GM18873 (cell line): ENCODE results near the gene WDR7.

Experiments
- ATAC-seq: cut with Tn5 transposase; IDR thresholded peaks from one replicate; pipeline ENCODE4 v1.9.1; 2021; ENCODE audit warnings: mild to moderate bottlenecking, moderate library complexity, moderate number of reproducible peaks; ENCODE audit not compliant: unreplicated experiment, low FRiP score

WDR7 gene

DNA sequence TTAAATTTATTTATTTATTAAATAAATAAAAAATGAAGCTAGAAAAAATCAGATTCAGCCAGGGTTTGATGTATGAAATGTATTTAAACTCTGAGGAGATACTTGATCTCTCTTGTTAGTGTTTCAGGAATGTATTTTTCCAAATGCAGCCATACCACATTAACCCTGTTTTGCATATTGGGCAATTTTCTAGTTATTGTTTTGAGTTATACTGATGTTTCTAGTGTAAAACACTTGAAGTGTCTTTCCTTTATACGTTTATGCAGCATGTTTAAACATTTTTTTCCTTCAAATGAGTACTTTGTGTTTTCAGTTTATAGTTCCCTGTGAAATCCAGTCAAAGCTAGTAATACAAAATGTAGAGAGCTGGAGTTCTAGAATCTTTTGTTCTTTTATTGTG is 69.9 kb downstream of the WDR7 start:
- no peak for ATAC-seq

DNA sequence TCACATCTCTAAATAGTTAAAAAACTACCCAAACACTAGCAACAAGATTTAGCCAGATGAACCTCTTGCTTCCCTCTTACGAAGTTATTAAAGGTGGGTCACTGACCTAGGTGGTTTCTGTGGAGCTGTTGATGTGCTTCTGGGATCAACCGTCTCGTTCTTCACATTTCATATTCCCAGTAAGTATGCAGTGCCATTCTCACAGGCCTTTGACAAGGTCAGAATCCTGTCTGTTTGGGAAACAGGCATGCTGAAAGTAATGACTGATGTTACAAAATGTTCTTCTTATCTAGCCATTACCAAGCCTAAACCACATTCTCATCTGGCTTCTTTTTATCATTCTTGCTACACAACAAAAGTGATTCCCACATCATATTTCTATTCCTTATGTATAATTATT is 70.3 kb downstream of the WDR7 start:
- no peak for ATAC-seq

DNA sequence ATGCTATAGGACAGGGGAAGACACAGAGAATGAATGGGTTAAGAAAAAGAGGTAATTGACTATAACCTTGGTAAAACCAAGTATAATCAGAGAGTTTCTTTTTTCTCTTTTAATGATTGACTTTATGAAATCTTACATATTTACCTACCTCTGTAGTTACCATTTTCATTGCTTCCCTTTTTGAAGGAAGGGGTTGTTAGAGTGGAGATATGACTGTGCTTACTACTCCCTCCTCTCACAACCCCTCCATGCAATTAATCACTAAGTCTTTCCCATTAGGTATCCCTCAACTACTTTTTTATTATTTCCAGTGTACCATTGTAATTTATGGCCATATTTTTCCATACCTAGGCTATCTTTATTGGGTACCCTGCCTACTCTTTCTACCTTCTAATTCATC is 71.4 kb downstream of the WDR7 start:
- ATAC-seq, result no peak

DNA sequence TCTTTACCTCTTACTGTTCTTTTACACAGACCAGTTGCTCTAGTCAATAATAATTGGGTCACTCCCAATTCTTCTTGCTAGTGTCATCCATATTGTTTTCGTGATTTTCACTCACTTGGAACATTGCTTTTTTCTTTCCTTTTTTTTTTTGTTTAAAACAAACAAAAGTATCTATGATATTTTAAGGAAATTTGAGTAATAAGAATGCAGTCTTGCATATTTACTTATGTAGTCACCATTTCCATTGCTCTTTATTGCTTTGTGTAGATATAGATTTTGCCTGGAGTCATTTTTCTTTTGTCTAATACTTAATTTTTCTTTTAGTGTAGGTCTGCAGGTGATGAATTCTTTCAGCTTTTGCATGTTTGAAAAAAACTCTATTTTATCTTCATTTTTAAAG is 71.9 kb downstream of the WDR7 start:
- no peak for ATAC-seq

DNA sequence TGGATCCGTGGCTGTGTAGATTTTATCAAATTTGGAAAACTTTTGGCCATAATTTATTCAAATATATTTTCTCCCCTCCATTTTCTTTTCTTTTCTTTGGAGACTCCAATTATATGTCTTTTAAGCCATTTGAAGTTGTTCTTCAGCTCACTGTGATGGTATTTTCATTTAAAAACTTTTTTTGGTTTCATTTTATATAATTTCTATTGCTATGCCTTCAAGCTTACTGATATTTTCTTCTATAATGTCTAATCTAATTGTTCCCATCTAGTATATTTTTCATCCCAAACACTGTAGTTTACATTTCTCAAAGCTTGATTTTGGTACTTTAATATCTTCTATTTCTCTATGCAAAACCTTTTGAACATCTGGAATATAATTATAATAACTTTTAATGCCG is 72.5 kb downstream of the WDR7 start:
- ATAC-seq, result no peak

DNA sequence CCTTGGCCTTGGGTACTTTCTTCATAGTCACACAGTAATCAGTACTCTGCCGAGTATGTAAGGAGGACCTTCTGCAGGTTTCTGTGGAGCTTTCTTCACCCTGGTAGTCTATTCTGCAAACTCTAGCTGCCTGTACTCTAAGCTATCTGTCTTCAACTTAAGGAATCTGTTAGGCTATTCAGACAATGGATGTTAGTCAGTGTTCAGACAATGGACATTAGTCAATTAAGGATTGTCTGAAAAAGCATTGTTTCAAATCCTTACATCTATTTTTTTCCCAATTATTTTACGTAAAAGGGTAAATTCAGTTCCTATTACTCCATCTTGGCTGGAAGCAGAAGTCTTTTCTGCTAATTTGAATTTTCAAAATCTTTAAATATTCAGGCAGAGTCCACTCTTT is 75.7 kb downstream of the WDR7 start:
- no peak for ATAC-seq

DNA sequence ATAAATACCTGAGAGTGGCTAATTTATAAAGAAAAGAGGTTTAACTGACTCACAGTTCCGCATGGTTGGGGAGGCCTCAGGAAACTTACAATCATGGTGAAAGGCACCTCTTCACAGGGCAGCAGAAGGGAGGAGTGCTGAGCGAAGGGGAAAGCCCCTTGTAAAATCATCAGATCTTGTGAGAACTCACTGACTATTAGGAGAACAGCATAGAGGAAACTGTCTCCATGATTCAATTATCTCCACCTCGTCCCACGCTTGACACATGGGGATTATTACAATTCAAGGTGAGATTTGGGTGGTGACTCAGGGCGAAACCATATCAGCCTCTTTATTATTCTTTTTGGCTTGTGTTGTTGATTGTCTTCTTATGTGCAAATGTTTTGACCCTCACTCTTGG is 76.2 kb downstream of the WDR7 start:
- no peak for ATAC-seq

DNA sequence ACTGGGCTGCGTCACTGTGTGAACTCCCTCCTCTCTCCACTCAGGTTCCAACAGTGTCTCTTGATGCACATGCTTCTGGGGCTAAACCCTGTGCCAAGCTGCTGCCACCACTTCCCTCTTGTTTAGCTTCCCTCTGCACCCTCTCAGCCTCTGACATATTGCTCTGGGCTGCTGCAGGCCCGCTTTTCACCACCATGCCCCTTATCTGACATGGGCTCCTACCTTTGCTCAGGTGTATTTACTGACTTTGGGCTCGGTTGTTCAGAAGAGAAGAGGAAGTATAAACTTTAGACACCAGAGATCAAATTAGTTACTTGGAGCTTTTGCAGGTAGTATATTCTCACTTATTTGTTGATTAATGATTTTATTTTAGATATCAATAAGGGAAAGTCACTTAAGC is 77.6 kb downstream of the WDR7 start:
- no peak for ATAC-seq

DNA sequence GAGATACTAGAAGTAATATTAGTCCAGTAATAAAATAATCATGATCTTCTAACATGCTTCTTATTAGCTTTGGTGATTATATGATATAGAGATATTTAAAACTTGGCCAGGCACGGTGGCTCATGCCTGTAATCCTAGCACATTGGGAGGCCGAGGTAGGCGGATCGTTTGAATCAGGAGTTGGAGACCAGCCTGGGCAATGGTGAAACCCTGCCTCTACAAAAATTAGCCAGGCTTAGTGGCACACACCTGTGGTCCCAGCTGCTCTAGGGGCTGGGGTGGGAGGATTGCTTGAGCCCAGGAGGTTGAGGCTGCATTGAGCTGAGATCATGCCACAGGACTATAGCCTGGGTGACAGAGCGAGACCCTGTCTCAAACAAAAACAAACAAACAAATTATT is 87.0 kb downstream of the WDR7 start:
- no peak for ATAC-seq

DNA sequence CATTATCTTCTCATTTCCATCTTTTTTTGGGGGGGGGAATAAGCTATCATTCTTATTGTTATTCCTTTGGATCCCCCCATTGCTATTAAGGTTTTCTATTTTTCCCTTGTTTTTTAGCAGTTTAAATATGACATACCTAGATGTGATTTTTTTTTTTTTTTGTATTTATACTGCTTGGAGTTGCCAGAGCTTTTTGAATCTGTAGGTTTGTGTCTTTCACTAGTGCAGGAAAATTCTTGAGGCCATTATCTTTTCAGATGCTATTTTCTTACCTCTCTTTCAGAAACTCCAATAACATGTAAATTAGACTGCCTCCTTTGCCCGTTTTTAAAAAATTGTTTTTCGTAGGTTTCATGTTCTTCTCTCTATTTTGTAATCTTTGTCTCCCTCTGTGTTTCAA is 88.6 kb downstream of the WDR7 start:
- ATAC-seq, result no peak

DNA sequence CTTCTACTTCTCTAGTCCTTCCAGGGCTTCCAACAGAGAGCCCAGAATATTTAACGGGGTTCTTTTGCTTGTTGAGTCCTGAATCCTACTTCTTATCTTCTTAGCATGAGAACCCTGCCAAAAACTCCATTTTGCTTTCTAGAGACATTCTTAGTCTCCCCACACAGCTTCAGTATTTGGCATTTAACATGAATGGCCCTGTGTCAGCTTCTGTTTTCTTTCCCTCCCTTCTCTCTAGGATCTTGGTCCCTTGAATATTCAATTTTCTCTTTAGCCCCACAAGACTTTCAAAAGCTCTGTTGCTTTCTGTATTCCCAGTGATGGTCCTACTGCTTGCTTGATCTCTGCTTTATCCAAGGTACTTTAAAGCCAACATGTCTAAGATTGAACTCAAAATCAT is 89.5 kb downstream of the WDR7 start:
- ATAC-seq, result no peak

DNA sequence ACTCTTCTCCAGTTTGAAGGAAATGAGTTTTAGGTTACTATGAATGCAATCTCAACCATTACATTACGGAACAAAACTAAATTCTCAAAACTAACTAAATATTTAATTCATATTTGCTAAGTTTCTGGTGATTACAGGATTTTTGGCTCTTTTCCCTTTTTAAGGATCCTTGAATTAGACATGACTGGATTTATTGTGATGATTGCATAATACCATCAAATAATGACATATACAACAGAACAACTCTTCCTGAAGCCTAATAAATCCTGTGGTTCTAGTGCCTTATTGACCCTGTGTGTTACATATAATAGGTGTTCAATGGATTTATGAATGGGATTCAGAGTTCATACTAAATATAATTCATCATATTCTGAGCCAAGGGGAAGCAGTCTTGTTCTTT is 90.5 kb downstream of the WDR7 start:
- no peak for ATAC-seq

DNA sequence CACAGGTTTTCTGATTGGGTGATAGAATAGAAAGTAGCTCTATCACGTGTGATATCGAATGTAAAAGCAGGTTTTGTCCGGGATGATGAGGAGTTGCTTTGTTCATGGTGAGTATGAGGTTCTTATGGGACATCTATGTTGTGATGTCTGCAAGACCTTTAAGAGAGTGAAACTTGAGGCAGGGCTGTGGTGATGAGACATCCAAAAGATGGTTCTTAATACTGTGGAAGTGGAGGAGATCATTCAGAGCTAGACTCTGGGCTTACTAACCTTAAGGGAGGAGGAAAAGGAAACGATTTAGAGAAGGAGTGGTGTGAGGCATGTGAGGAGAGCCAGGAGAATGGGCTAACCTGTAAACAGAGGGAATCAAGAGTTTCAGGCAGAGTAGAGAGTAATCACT is 92.0 kb downstream of the WDR7 start:
- no peak for ATAC-seq

DNA sequence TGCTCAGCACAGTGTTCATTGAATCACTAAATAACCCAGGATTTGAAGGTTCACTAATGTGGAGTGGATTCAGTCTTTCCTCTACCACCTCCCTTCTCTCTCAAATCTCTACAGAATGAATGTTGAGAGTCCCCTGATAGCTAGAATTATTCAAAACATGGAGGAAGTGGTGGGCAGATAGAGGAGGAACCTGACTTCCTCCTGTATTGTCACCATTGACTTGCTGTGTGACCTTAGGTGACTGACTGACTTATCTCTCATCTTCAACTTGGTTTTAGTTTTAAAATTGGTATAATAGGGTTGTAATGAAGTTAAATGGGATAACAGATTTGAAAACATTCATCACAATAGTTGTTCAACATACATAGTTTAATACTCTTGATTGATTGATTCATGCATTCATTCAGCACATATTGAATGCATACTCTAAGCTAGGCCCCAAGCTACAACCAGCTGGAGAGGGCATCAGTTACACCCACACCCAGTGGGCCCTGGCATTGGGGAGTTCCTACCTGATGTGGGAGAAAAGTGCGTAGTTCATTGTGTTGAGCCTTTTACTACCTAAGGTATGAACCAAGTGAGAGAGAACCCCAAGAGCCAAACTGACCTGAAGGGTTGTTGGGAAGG is 96.0 kb downstream of the WDR7 start:
- no peak for ATAC-seq

DNA sequence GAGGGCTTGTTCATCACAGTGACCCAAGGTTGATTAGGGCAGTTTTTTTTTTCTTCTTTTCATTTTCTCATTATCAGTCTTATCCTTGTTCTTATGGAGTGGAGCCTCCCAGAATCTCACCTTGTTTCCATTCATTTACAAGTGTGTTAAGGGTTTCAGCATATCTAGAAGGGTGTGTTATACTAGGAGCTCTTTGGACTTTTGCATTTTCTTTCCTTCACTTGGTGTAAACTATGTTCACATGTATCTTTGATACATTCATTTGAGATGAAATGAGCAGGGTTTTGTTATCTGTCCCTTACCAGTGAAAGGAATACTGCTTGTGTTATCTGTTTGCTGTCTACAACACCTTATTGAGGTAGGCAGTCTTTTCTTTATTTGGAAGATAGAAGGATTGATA is 96.7 kb downstream of the WDR7 start:
- ATAC-seq, result no peak

DNA sequence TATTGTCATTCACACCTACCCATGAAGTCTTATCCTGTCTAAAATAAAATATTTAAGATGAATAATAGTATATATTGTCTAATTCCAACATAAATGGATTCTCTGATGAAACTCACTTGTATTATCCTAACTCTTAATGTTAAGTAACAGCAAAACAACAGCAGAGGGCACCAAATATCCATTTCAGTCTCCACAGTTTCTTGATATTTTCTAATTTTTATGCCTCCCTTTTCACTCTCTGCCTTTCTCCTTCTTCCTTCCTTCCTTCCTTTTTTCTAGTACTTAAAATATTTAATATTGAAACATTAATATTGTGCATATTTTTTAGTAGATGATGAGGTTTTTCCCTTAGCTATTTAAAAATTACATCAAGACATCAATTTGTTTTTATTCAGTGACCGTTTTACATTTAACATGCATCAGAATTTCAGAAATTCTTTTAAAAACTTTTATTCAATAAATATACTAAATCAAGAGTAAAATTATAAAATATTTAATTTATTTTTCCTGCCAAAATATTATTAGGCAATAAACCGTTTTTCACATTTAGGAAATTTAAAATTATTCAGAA is 97.6 kb downstream of the WDR7 start:
- no peak for ATAC-seq

DNA sequence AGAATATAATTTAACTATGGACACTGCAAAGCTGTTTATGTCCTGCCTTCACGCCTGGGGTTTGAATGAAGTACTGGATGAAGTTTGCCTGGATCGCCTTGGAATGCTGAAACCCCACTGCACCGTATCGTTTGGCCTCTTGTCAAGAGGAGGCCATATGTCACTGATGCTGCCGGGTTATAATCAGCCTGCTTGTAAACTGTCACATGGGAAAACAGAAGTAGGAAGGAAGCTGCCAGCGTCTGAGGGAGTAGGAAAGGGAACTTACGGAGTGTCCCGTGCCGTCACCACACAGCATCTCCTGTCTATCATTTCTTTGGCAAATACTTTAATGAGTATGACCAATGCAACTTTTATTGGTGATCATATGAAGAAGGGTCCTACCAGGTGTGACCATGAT is 105.8 kb downstream of the WDR7 start:
- ATAC-seq, result no peak

DNA sequence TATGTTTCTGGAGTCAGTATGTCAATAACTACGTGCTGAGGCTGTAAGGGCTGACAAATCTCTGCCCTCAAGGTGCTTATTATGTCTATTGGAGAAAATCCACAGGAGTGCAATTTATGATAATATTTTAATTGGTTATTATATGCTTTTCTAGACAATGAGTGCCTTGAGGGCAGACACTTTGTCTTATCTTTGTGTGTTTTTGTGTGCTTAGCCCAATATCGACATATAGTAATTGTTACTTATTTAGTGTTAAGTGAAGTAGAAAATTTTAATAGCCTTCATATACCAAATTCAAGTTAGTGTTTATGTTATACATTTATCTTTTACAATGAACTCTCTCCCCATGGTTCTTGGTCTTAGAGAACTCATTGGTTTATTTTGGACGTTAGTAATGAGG is 118.9 kb downstream of the WDR7 start:
- ATAC-seq, result no peak

DNA sequence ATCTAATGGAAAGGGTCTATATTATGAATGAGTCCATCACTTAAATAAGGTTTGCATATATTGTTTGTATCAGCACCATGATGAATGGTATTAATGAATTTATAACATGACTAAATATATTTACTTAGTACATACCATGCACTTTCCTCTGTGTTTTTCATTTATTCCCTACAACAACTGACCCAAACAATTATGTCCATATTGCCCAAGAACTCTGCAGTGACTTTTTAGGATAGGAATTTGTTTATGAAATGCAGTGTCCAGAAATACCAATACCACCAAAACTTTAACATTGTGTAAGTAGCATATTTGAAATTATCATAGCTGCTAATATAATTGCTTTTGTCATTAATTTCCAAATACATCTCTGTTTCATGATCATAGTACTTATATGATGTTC is 119.7 kb downstream of the WDR7 start:
- no peak for ATAC-seq

DNA sequence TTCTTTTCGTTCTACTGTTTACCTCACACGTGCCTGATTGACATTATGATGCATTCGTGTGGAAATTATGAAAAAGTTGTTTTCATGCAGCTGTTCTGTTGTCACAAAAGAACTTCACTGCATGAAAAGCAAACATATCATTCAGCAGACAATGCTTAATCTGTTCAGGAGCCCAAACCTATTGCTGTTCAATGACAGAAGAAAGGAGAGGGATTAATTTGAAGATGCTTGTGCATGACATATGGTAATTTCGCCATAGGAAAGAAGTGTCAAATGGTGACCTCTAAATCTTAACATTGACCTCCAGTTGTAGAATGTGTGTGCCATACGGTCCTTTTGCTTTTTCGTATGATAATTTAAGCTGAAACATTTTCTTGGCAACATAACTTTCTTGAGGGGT is 124.5 kb downstream of the WDR7 start:
- no peak for ATAC-seq

DNA sequence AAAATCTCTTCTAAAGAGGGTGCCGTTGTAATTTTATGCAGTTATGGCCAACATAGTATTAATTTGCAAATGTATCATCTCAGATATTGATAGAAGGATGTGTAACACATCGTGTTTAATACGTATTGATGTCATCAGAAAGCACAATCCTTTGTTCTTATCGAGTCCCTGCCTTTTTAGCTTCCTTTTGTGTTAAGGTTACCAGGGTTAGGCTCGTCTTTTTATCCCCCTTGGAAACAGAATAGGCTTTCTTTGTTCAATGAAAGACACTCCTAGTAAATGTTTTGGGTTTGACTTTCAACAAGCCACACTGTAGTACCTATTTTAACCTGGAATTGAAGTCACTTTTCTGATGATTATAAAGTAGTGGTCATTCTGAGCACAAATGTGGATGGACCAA is 136.2 kb downstream of the WDR7 start:
- ATAC-seq, result no peak

DNA sequence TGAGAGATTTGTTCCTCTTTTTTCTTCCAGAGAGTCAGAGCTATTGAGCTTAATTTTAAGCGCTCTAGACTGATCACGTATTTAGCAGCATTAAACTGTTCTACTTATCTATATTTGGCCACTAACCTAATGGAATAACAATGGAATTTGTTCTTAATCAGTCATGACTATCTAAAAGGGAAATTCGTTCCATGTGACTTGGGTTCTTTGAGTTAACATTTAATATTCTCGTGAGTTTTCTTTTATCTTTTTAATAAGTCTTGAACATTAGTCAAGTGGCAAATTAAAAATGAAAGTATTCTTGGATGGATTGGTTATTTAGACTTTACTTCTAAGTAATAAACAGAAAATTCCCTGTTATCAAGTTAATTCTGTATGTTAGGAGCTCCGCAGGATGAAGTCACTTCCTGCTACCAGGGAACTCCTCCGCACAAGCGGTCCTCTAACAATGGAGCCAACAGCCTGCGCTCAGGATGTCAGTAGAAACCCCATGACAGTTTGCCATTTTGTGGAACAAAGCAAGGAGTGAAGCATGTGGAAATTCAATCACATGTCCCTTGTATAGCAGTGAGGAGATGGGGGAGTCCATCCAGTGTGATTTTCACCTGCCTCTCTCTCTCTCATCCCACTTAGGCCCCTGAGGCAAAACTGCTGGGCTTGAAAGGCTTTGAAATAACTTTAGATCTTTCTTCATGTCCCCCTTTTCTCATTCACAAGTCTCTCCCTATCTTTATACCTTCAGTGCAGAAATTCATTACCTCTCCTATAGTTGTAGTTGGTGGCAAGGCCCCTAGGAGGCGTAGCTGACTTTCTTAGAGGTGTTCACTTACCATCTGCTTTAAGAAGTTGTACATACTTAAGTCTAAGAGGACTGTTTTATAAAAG is 138.1 kb downstream of the WDR7 start:
- ATAC-seq, result no peak
